GM13977 (cell line): Measurements from ENCODE around the gene SLC15A1.

Experiments used
- DNase-seq: peaks from one replicate; pipeline ENCODE4 v3.0.0; 2012; ENCODE audit warnings: low spot score
- in situ Hi-C: fragments of 300-500 bp; cut with MboI; formaldehyde crosslinking; loops from one replicate; pipeline ENCODE4 v1.12.0; 2022; ENCODE audit warnings: low sequenced_read_pairs, low pct_unique_long_range_greater_than_20kb, mixed read lengths, inconsistent platforms; ENCODE audit not compliant: unreplicated experiment
- TF ChIP-seq, protein P1 (sequence below): IDR thresholded peaks from 2 replicates; pipeline ENCODE4 v1.5.1; 2012; ENCODE audit warnings: mild to moderate bottlenecking, control low read depth; ENCODE audit not compliant: insufficient read depth; ENCODE audit errors: extremely low read depth, missing control alignments

SLC15A1 gene

DNA sequence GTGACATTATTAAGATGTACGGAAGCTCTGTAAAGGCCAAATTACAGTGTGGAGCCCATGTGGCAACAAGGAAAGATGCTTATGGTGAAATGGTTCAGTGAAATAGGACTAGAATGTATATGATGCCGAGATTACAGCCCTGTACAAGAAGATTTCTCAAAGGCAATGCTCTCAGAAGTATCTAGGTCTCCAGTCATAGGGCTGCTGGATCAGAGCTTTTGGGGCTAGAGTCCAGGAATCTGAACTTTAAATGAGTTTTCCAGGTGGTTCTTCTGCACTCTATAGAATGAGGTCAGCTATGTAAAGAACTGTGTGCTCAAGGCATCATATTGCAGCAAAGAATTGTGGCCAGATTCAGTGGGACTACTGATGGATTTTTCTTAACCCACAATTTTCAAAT, 100.2 kb downstream of the SLC15A1 start:
- in situ Hi-C loops, result loop anchor here (10.0 to 25.0 kb wide), 2 partner anchors 207 to 790 kb away; no protein-coding TSS in a partner anchor
- TF ChIP-seq, protein P1, sequence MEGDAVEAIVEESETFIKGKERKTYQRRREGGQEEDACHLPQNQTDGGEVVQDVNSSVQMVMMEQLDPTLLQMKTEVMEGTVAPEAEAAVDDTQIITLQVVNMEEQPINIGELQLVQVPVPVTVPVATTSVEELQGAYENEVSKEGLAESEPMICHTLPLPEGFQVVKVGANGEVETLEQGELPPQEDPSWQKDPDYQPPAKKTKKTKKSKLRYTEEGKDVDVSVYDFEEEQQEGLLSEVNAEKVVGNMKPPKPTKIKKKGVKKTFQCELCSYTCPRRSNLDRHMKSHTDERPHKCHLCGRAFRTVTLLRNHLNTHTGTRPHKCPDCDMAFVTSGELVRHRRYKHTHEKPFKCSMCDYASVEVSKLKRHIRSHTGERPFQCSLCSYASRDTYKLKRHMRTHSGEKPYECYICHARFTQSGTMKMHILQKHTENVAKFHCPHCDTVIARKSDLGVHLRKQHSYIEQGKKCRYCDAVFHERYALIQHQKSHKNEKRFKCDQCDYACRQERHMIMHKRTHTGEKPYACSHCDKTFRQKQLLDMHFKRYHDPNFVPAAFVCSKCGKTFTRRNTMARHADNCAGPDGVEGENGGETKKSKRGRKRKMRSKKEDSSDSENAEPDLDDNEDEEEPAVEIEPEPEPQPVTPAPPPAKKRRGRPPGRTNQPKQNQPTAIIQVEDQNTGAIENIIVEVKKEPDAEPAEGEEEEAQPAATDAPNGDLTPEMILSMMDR, result no peak
- no peak for DNase-seq

DNA sequence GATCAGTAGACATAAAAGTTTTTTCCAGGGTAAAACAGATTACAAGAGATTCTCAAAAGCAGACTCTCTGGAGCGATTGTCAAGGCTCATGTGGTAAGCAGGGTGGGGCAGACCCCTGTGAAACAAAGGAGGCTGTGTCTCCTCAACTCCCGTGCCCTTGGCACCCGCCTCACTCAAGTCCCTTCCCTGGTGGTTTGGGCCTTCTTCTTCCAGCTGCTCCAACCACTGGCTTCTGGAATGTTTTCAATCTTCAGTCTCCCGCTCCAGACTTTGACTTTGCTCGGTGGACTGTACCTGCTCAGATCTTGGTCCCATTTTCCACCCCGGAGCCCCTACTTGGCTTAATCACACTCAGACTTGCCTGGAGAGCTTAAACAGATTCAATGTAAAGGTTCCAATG, 100.7 kb downstream of the SLC15A1 start:
- TF ChIP-seq, protein P1, result no peak
- in situ Hi-C loops, result loop anchor here (10.0 to 25.0 kb wide), 2 partner anchors 207 to 789 kb away; no protein-coding TSS in a partner anchor
- DNase-seq, result no peak

DNA sequence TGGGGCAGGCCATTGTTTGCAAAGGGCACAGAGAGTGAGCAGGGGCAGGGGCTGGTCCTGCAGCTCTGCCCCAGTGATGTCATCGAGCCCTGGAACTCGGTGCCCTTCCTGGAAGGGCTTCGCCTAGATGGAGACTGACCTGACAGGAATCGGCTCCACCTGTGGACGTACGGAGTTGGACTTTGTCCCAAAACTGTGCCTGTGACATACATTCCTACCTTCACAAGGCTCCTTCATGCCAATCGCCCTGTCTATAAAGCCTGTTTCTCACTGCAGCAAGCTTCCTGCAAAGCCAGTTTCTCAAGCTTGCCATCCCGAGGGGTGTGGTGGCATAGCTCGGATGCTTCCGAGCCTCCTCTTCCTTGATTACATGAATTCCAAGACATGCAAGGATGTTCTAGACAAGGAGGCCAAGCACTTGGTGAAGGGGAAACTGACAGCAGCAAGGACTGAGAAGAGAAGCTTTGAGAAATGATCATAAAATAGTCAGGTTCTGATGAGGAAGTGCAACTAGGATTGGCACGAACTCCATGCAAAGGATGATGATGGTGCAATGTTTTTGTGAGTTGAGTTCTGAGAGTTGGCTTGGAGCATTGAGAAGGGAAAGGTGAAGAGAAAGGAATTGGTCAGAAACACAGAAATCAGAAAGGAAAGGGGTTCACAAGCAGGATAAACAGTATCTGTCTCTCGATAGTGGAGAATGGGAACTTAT, 101.9 kb downstream of the SLC15A1 start:
- in situ Hi-C loops, result loop anchor here (10.0 to 25.0 kb wide), 2 partner anchors 206 to 788 kb away; no protein-coding TSS in a partner anchor
- TF ChIP-seq, protein P1, result no peak
- DNase-seq, result no peak

DNA sequence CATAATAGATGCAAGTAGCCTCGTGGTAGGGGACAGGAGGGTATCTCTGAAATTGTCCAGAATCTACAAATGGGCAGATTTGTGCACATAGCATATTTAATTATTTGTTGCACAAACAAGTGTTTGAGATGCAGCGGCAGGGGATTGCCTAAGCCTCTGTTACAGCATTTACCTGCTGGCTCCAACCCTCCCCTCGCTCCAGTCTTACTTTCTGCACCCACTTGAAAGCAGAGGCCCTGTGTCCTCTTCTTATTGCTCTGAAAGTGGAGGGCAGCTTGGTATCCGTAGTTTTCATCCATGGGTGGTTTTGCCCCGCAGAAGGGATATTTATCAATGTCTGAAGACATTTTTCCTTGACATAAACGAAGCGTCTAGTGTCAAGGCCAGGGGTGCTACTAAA, 102.6 kb downstream of the SLC15A1 start:
- TF ChIP-seq, protein P1, result no peak
- in situ Hi-C loops, result loop anchor here (10.0 to 25.0 kb wide), 2 partner anchors 205 to 788 kb away; no protein-coding TSS in a partner anchor

DNA sequence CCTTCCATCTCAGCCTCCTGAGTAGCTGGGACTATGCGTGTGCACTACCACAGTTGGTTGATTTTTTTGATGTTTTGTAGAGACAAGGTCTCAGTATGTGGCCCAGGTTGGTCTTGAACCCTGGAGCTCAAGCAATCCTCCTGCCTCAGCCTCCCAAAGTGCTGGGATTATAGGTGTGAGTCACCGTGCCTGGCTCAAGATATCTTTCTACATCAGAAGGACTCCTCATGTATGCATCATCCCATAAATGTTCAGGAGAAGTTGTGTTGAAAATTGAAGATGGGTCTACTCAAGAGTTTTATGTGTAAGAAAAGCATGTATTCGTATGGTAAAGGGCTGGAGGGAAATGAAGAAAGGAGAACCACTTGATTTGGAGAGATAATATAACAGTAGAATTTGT, 103.8 kb downstream of the SLC15A1 start:
- in situ Hi-C loops, result no loop called here
- TF ChIP-seq, protein P1, result no peak
- DNase-seq, result no peak

More for the DNA sequence above, 102.6 kb downstream of the SLC15A1 start:
- no peak for DNase-seq

DNA sequence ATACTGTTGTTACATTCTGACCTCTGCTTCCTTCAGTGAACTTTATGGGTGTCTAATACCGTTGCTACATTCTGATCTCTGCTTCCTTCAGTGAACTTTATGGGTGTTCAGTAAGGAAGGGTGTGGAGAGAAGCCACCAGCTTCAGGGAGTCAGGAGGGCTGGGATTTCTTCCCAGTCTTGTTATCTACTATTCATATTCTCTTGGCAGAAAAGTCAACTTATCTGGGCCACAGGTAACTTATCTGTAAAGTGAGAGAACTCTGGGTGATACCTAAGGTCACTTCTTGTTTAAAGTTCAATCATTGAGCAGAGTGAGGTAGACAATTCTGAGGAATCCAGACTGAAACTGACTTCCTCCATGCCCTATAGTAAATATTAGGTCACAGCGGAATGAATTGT, 104.3 kb downstream of the SLC15A1 start:
- TF ChIP-seq, protein P1, result no peak

More for the DNA sequence above, 104.3 kb downstream of the SLC15A1 start:
- in situ Hi-C loops, result no loop called here
- no peak for DNase-seq
